NCI-H187 treated with DMSO at 0.1 percent for 48 hours (cell line): ENCODE measurements around the gene NPAS1.

Experiments used
- DNase-seq: peaks from one replicate; lab custom pipeline; 2025; lab: John Stamatoyannopoulos, UW

The NPAS1 gene

DNA sequence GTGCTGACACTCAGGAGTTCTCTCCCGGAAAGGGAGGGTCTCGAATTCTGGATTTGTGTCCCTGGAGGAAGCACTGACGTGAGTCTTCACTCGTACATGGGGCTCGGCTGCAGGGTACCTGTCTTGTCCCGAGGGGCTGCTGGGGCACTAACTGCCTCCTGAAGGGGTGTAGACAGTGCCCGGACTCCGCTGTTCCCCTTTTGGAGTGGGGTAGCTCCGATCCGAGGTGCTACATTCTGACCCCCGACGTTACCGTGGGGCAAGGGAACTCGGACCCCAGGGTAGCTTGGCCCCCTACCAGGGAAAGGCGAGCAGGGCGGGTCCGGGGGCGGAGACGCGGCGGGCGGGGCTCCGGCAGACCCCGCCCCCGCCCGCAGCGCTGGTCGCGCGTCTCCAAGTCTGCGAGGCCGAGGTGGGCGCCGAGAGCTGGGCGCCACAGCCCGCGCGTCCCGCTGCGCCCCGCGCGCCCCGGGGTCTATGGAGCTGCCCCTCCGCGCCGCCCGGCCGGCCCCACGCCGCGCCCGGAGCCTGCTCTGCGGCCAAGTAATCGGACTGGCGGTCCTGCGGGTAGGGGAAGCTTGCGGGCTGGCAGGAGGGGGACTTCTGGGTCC is at the start of gene NPAS1:
NPAS1 (plus strand) TSS at position 407 of the 611 bp plus-strand sequence. CDS start 1,211 bp downstream, outside the sequence.
- DNase-seq: no peak

DNA sequence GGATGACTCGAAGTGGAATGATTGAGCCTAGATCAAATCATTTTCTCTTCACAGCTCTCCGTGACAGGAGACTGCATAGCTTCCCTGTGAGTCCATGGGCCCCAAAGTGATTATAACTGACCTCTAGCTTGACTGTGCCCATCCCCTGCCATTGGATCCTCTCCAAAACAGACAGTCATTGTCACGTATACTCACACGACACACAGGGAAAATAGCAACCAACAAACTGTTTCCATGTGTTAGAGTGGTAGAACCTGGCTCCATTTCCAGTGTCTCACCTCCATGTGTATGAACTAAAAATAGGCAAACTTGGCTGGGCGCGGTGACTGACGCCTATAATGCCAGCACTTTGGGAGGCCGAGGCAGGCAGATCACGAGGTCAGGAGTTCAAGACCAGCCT is 48.8 kb upstream of the NPAS1 start:
- DNase-seq: no peak

- DNase-seq: no peak
Observed at GRCh38 chr19:46972311-46972710, 47.3 kb upstream of the NPAS1 start.

DNA sequence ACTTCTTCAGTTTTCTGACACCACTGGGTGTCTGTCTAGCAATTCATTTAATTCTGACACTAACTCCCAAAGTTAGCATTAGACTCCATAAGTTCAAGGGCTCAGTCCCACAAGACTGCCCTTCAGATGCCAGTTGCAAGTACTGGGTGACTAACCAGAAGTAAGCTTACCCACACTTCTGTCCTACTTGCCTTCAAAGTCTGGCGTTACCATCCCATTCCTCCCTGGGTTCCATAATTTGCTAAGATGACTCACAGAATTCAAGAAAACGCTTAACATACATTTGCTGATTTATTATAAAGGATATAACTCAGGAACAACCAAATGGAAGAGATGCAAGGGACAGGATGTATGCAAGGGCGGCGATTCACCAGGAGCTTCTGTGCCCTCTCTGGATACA is 45.5 kb upstream of the NPAS1 start:
- no peak for DNase-seq

- DNase-seq: no peak
Observed at GRCh38 chr19:46975011-46975924, 44.4 kb upstream of the NPAS1 start.

DNA sequence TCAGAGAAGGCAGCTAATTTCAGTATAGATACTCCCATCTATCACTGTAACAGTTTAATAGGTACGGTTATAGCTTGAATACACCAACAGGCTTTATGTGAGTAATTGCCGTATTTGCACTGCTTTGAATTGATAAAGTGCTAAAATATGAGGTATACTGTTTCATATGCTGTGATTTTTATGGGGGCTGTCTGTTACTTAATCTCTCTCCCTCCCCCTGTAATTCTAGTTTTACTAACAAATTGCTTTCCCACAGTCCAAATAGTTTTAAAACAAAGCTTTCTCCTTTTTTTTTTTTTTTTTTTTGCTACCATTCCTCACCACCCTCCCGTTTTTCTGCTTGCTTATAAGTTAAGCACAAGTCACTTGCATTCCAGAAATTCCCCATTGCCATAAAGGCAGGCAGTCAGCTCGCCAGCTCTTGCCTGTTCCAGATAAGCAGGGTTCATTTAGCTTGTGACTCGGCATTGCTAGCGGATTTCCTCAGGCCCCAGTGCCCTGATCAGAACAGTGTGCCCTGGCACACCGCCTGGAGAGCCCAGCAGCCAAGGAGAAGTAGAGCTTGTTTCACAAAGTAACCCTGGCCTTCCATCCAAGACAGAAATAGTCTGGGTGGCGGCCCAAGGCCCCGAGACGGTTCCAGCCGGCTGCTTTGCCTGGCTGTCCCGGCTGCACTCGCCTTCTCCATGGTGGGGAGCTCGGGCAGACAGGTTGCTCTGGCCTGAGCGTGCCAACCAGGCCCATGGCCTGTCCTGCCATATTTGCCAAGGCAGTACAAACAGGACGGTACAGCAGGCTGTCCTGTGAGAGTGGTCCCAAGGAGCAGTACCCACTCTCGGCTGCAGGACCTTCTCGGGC is 43.5 kb upstream of the NPAS1 start:
- DNase-seq: no peak

- no peak for DNase-seq
Observed at GRCh38 chr19:46976845-46977320, 42.8 kb upstream of the NPAS1 start.

DNA sequence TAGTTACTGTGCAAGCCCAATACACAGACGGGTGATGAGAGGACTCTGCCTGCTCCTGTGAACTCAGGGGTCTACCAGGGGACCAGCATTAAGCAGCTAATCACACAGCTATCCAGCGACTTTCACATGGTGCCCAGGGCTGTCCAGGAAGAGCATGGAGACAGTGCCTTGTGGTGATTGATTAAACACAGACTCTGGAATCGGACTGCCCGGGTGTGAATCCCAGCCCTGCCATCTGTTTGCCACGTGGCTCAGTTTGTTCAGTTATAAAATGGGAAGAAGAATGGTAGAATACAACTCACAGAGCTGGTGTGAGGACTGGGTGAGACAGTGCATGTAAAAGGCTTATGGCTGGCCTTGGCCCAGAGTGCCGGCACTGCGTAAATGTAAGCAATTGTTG is 42.1 kb upstream of the NPAS1 start:
- no peak for DNase-seq

- DNase-seq: no peak
Observed at GRCh38 chr19:46978171-46978869, 41.3 kb upstream of the NPAS1 start.

DNA sequence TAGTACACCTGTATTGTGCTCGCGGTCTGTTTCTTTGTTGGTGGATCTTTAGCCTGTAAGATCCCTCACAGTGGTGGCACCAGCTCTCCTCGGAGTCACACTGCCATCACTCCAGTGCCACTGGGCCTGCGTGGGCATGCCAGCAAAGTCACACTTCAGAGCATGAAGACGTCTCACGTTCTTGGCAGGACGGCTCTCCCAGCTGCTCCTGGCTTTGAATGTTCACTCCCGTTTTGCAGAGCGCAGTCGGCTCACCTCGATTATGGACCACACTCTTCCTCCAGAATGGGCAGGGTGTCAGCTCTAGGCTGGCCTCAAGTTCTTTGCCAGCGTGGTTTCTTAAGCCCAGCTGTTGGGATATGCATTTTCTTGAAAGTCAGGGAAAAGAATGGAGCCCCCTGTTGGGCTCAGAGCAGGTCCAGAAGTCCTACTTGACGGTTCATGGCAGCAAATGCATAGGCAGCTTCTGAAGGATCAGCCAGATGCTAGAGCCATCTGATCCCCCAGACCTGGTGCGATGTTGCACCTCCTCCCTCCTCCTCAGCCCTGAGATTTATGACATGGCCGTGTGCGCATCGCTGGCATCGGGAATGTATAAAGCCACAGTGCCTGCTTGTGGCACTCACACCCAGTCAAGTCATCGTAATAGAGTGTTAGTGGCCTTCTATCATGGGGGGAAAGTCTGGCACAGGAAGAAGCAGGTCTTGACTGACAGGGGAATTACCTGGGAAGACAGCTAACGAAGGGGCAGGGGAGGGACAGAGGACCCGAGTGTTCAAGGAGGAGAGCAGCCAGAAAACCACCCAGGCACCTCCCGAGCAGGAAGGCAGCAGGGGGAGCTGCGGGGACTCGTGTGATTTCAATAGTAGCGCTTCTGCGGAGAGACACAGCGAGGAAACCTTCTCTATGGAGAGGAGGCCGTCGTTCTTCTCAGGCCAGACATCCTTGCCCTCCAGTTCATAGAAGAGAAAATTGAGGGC is 40.2 kb upstream of the NPAS1 start:
- peak; percentile 34 for DNase-seq

DNA sequence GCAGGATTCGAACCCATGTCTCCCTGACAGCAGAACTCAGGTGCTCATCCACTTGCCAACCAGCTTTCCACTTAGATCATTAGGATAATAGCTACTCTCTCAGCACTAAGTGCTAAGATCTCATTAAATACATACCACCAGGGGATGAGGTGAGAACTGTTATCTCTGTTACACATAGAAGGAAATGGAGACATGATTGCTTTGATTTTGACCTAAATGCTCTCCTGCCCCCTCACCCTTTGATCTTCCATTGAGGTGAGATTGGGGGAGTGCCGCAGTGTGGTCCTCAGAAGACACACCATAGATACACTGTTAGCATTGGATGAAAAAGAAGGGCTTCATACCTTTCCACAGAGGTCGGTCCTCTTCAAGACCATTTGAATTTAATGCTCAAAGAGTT is 38.9 kb upstream of the NPAS1 start:
- DNase-seq: no peak

DNA sequence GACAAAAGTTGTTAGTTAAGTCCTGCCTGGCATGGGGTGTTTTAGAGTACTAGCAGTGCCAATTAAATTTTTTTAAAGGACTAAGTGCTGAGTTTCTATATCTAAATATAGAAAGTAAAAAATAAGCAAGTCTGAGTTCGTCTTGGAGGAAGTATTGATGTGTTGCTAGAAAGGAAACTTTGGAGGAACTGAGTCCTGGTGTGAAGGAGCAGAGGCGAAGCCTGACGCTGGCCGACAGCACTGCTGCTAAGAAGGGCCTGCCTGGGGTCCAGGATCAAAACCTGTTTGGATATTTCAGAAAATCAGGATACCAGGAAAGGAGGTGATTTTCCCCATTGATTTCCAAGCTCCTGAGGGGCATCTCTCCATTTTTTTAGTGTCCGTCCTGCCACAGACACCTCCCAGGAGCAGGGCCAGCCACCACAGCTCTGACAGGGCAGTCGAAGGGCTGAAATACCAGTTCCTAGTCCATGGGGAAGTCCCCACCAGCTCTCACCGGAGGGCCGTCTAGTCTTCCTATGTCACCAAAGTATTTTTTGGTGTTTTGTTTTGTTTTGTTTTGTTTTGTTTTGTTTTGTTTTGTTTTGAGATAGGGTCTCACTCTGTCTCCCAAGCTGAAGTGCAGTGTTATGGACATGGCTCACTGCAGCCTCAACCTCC is 38.2 kb upstream of the NPAS1 start:
- DNase-seq: no peak

GRCh38 chr19:46983097-46983496 is 36.5 kb upstream of the NPAS1 start:
- no peak for DNase-seq

GRCh38 chr19:46984077-46985010 is 35.3 kb upstream of the NPAS1 start:
- DNase-seq: no peak

DNA sequence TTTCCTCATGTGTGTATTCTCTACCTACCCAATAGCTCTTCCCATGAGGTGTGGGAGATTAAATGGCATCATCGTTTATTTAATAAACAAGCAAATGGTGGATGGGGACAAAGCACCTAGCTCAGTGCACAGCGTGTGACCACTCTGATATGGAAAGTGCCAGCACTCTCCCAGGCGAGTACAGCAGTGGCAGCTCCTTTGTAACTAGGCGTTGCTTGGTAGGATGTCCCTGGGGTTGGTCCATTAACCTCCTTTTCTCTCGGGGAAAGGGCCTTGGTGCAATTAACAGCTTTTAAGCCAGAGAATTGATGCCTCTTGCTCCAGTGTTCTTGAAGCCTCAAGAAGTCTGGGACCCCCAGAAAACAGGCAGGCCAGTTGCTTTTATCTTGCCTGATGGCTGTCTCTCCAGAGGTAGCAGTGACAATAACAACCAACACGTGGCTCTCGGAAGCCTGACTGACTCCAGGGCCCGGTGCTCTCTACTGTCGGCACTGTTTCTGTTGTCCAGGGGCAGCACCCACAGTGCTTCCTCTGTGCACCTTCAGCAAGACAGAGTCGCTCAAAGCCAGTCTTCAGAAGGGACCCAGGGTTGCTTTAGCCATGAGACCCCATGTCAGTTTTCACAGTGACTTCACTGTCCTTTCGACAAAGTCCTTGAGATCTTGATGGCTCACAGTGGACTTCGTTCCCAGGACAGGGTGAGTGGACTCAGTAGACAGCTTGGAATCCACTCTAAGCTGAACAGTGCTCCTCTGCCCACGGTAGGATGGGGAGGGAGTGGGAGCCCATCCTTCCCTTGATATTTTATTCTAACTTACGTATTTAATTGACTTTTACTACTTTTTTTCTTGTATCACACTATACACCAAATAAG is 33.9 kb upstream of the NPAS1 start:
- DNase-seq: no peak

- no peak for DNase-seq
Observed at GRCh38 chr19:46988614-46989230, 30.9 kb upstream of the NPAS1 start.

- peak; percentile 36 for DNase-seq
Observed at GRCh38 chr19:46990991-46991676, 28.5 kb upstream of the NPAS1 start.
